PC-3 (cell line): Measurements from ENCODE around the gene RAB31. TPM values are rescaled to one million over a fixed set of nuclear protein-coding genes. Genes with fewer than 3 reads are reported as not detected.

Experiments
- ATAC-seq: fragments of 200-7000 bp; cut with Tn5 transposase; 2 replicates; pipeline ENCODE4 v1.9.1; 2020; ENCODE audit warnings: mild to moderate bottlenecking, moderate library complexity
- BruUV-seq: library from RNA; stranded (reverse); fragments of 400-500 nt; replicated peaks from 2 replicates; lab custom pipeline; 2021; lab: Mats Ljungman, UMichigan
- CTCF ChIA-PET: fragments of 300-600 bp; sonication (Branson Sonifier 250); formaldehyde crosslinking; loops from one replicate; lab custom pipeline; 2022; ENCODE audit warnings: antibody characterized with exemption; lab: Charles Lee
- POLR2A ChIA-PET: fragments of 300-600 bp; sonication (Branson Sonifier 250); formaldehyde crosslinking; loops from one replicate; lab custom pipeline; 2022; ENCODE audit warnings: antibody characterized with exemption; ENCODE audit not compliant: unreplicated experiment; lab: Charles Lee
- DNase-seq: peaks from one replicate; pipeline ENCODE4 v3.0.0-alpha.2; 2015
- H2AFZ ChIP-seq: fragments of 300-600 bp; sonication (generic); 2 replicates; pipeline ENCODE4 v1.6.0; 2016; ENCODE audit warnings: antibody characterized with exemption, low read length
- H3F3A ChIP-seq: fragments of 300-600 bp; sonication (generic); one replicate; pipeline ENCODE4 v1.6.0; 2017; ENCODE audit warnings: antibody characterized with exemption, low read length, control low read depth, mild to moderate bottlenecking; ENCODE audit not compliant: unreplicated experiment
- H3K27ac ChIP-seq: fragments of 300-600 bp; sonication (generic); 2 replicates; pipeline ENCODE4 v1.5.1; 2016; ENCODE audit warnings: mild to moderate bottlenecking, low read length
- H3K27me3 ChIP-seq: fragments of 300-600 bp; sonication (generic); 2 replicates; pipeline ENCODE4 v1.6.1; 2016; ENCODE audit warnings: low read length, mixed read lengths
- H3K36me3 ChIP-seq: fragments of 300-600 bp; sonication (generic); 2 replicates; pipeline ENCODE4 v1.6.1; 2016; ENCODE audit warnings: low read depth, mixed run types, low read length, mixed read lengths
- H3K4me1 ChIP-seq: fragments of 300-600 bp; sonication (generic); 2 replicates; pipeline ENCODE4 v1.5.1; 2016; ENCODE audit warnings: low read length; ENCODE audit not compliant: insufficient read depth
- H3K4me2 ChIP-seq: fragments of 300-600 bp; sonication (generic); 2 replicates; pipeline ENCODE4 v1.6.0; 2016; ENCODE audit warnings: low read length
- H3K4me3 ChIP-seq: fragments of 300-600 bp; sonication (generic); 2 replicates; pipeline ENCODE4 v1.5.1; 2016; ENCODE audit warnings: mild to moderate bottlenecking, low read length, mixed read lengths
- H3K79me2 ChIP-seq: fragments of 300-600 bp; sonication (generic); 2 replicates; pipeline ENCODE4 v1.6.1; 2017; ENCODE audit warnings: low read length, mixed read lengths
- H3K9ac ChIP-seq: fragments of 300-600 bp; sonication (generic); 2 replicates; pipeline ENCODE4 v1.6.0; 2016; ENCODE audit warnings: mild to moderate bottlenecking, low read length
- H3K9me2 ChIP-seq: fragments of 300-600 bp; sonication (generic); replicated peaks from 2 replicates; pipeline ENCODE4 v1.6.1; 2016; ENCODE audit warnings: mixed run types, low read length, mixed read lengths
- H3K9me3 ChIP-seq: fragments of 300-600 bp; sonication (generic); 2 replicates; pipeline ENCODE4 v1.6.1; 2016; ENCODE audit warnings: low read length, mixed read lengths
- H4K20me1 ChIP-seq: fragments of 300-600 bp; sonication (generic); 2 replicates; pipeline ENCODE4 v1.6.1; 2016; ENCODE audit warnings: low read length, mixed read lengths
- EZH2 ChIP-seq: fragments of 300-600 bp; sonication (generic); IDR thresholded peaks from one replicate; pipeline ENCODE4 v1.6.1; 2017; ENCODE audit warnings: antibody characterized with exemption, mild to moderate bottlenecking, low read length; ENCODE audit not compliant: unreplicated experiment
- EZH2phosphoT487 ChIP-seq: fragments of 300-600 bp; sonication (generic); IDR thresholded peaks from 2 replicates; pipeline ENCODE4 v1.6.1; 2018; ENCODE audit warnings: mild to moderate bottlenecking, antibody characterized with exemption, low read length, borderline replicate concordance
- intact Hi-C: fragments of 100-400 bp; cut with micrococcal nuclease; formaldehyde crosslinking; loops from 2 replicates; pipeline ENCODE4 v1.9.0; 2023
- total RNA-seq: library from RNA; depleted of rRNA; stranded (reverse); fragments of >200 nt; gene quantifications from 2 replicates; pipeline ENCODE4 v1.2.3, GENCODE V29; 2014
- TF ChIP-seq, protein P1 (sequence below): fragments of 300-600 bp; sonication (generic); conservative IDR thresholded peaks from 2 replicates; pipeline ENCODE4 v1.5.1; 2017; ENCODE audit warnings: antibody characterized with exemption, low read depth, mild to moderate bottlenecking, low read length

The RAB31 gene
- total RNA-seq, 1 experiment from 2014 or later = 3.8 TPM

DNA sequence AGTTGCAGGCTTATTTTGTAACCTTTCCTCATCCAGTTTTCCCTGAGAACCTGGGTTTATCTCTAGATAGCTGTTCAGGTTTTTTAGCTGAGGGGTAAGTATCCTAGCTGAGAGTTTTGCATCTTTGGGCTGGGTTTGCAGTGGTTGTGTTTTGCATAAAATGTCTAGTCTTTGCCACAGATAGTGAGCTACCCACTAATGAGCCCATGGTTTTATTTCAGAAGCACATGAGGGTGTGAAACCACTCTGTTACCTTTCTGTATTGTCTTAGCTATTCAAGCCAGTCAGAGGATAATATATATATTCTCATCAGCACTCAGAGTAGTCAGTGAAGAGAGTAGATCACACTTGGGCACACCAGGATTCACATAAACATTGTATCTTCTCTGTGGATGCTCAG is 153.1 kb downstream of the RAB31 start:
- H3K27ac ChIP-seq = no peak overlapping the region
- no peaks in the 10 kb centered on the region for H3K4me1 ChIP-seq
- H3K4me3 ChIP-seq = no peak overlapping the region
- no peaks in the 10 kb centered on the region for H3K79me2 ChIP-seq
- H3K9me3 ChIP-seq = 0 out of 2 replicates have a peak, but pooled peaks cover 6% of the 10 kb centered on the region
- no peak overlapping the region for H2AFZ ChIP-seq
- intact Hi-C loops = no loop called here
- H3F3A ChIP-seq = no peaks in the 10 kb centered on the region
- H3K9ac ChIP-seq = no peak overlapping the region
- H3K36me3 ChIP-seq = no peaks in the 10 kb centered on the region
- CTCF ChIA-PET = no interaction called here
- TF ChIP-seq EZH2 (no peak), EZH2phosphoT487 (no peak)
- TF ChIP-seq, protein P1, sequence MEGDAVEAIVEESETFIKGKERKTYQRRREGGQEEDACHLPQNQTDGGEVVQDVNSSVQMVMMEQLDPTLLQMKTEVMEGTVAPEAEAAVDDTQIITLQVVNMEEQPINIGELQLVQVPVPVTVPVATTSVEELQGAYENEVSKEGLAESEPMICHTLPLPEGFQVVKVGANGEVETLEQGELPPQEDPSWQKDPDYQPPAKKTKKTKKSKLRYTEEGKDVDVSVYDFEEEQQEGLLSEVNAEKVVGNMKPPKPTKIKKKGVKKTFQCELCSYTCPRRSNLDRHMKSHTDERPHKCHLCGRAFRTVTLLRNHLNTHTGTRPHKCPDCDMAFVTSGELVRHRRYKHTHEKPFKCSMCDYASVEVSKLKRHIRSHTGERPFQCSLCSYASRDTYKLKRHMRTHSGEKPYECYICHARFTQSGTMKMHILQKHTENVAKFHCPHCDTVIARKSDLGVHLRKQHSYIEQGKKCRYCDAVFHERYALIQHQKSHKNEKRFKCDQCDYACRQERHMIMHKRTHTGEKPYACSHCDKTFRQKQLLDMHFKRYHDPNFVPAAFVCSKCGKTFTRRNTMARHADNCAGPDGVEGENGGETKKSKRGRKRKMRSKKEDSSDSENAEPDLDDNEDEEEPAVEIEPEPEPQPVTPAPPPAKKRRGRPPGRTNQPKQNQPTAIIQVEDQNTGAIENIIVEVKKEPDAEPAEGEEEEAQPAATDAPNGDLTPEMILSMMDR = no peak
- BruUV-seq = no TSS peak
- H3K9me2 ChIP-seq = no peaks in the 10 kb centered on the region
- H3K4me2 ChIP-seq = no peak overlapping the region
- no peaks in the 10 kb centered on the region for H3K27me3 ChIP-seq
- H4K20me1 ChIP-seq = no peaks in the 10 kb centered on the region
- POLR2A ChIA-PET = no interaction called here
- DNase-seq (no peak), ATAC-seq (no peak)

DNA sequence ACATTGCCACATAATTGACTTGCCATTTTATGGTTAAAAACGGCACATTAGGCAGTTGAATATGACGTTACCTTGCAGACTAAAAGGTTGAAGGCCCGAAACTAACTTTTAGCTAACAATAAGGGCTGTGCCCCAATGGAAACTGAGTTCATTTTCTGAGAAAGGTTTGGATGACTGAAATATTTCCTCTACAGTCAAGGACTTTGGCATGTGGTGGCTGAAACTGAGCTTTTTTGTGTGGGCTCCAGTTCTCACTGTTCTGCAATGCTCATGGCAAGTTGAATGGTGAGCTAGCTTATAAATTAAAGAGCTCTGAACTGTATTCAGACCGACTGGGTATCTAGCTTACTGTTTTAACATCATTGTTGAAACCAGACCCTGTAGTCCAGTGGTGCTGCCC is 153.8 kb downstream of the RAB31 start:
- no TSS peak for BruUV-seq
- no peak for TF ChIP-seq EZH2
- no peak for TF ChIP-seq EZH2phosphoT487
- TF ChIP-seq, protein P1 = no peak

DNA sequence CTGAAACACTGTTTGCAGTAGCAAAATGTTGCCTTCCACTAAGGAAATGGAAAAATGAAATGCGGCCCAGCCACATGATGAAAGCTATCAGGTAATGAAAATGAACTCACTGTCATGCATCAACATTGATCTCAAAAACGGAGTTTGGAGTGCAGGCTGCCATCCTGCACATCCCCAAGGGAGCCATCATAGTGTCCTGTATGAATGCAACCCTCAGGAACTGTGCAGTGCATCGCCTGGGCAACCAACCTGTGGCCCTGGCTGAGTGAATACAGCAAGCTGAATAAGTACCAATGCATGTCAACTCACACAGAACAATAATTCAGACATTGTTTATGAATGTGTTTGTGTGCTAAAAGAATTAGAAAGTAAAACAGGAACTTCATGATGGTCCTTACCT is 154.6 kb downstream of the RAB31 start:
- ATAC-seq (no peak), DNase-seq (no peak)
- Histone ChIP-seq H3K4me1 (peaks cover 4% of the 10 kb centered on the region; the same call in 1 of the 2 replicates), H3K9me3 (0 out of 2 replicates have a peak, but pooled peaks cover 7% of the 10 kb centered on the region), H3F3A (no peaks in the 10 kb centered on the region), H3K27me3 (no peaks in the 10 kb centered on the region), H3K4me3 (no peak overlapping the region), H3K4me2 (no peak overlapping the region), H3K9ac (no peak overlapping the region), H2AFZ (no peak overlapping the region), H4K20me1 (no peaks in the 10 kb centered on the region), H3K36me3 (no peaks in the 10 kb centered on the region), H3K27ac (no peak overlapping the region), H3K9me2 (no peaks in the 10 kb centered on the region), H3K79me2 (no peaks in the 10 kb centered on the region)
- intact Hi-C loops = no loop called here
- no peak for TF ChIP-seq EZH2
- TF ChIP-seq, protein P1 = no peak
- TF ChIP-seq EZH2phosphoT487 = no peak
- CTCF ChIA-PET = no interaction called here
- POLR2A ChIA-PET = no interaction called here
- BruUV-seq = no TSS peak

More for the DNA sequence above, 153.8 kb downstream of the RAB31 start:
- H3K4me3 ChIP-seq = no peak overlapping the region
- ChIA-PET CTCF (no interaction called here), POLR2A (no interaction called here)
- H4K20me1 ChIP-seq = no peaks in the 10 kb centered on the region
- H3K79me2 ChIP-seq = no peaks in the 10 kb centered on the region
- DNase-seq (no peak), ATAC-seq (no peak)
- H3K27ac ChIP-seq = no peak overlapping the region
- no peak overlapping the region for H2AFZ ChIP-seq
- H3K9me3 ChIP-seq = 0 out of 2 replicates have a peak, but pooled peaks cover 7% of the 10 kb centered on the region
- H3K36me3 ChIP-seq = no peaks in the 10 kb centered on the region
- no peaks in the 10 kb centered on the region for H3K9me2 ChIP-seq
- H3K9ac ChIP-seq = no peak overlapping the region
- H3F3A ChIP-seq = no peaks in the 10 kb centered on the region
- no peak overlapping the region for H3K4me2 ChIP-seq
- H3K27me3 ChIP-seq = no peaks in the 10 kb centered on the region
- H3K4me1 ChIP-seq = no peaks in the 10 kb centered on the region
- intact Hi-C loops = no loop called here
